ENCODE results near the gene CTXN1.

CTXN1 gene

DNA sequence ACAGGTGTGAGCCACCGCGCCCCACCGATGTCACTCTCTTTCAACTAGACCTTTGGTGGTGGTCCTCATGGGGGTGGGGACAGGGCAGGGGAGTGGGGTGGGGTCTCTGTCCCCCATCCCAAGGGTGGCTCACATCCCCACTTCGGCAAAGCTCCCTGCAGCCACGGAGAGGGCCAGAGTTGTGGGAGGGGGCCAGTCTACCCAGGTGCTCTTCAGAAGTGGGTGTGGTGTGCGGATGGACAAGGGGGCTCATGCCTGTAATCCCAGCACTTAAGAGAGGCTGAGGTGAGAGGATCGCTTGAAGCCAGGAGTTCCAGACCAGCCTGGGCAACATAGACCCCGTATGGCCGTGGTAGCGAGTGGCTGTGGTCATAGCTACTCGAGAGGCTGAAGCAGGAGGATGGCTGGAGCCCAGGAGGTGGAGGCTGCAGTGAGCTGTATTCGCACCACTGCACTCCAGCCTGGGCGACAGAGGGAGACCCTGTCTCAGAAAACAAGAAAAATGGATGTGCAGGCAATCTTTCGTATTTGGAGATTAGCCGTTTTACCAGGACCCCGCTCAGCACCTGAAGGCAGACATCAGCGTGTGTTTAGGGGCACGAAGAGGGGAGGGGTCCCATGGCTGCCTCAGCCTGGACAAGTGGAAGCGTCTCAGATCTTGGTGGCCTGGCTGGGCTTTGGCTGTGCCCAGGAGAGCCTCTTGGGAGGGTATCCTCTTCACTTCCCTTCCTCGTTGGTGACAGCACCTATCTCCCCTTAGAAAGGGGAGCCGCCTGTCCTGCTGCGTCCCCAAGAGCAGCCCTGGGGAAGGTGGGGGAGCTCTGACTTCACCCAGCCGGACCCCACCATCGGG is 10.5 kb downstream of the CTXN1 start:
- DNase-seq (ENCODE audit: extremely low read depth in 1 of 2, low read depth in 1 of 2), result no peak

DNA sequence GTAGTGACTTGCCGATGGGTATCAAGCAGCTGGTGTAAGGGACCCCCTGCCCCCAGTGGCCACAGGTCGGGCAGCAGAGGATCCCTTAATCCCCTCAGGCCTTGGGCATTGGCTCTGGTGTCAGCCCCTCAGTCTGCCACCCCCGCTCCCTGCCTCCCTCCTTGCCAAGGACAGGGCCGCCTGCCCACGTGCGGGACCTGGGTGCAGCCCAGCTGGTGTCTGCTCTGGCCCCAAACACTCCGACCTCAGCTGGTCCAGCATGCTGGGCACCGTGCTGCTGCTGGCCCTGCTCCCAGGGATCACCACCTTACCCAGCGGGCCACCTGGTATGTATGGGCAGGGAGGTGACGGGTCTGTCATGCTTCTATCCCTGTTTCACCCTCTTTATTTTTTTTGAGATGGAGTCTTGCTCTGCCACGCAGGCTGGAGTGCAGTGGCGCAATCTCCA is 11.3 kb downstream of the CTXN1 start, which contains the start of gene TGFBR3L:
Gene TGFBR3L (plus strand): TSS at position 233 of the 448 bp plus-strand sequence.
- DNase-seq (ENCODE audit: extremely low read depth in 1 of 2, low read depth in 1 of 2), result no peak

DNA sequence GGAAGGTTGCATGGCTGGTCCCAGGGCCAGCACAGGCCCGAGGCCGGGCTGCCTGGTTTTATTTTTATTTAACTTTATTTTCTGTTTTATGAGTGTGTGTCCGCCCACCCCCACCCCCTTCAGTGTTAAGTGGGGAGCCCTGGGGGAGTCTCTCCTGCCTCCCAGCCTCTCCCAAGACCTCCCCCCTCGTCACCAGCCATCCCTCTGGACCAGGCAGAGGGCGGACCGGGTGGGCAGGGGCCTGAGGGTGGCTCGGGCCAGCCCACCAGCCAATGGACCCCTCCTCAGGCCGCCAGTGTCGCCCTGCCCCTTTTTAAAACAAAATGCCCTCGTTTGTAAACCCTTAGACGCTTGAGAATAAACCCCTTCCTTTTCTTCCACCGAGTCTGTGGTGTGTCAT is 11.8 kb downstream of the CTXN1 start:
- DNase-seq (ENCODE audit: extremely low read depth in 1 of 2, low read depth in 1 of 2), result no peak

DNA sequence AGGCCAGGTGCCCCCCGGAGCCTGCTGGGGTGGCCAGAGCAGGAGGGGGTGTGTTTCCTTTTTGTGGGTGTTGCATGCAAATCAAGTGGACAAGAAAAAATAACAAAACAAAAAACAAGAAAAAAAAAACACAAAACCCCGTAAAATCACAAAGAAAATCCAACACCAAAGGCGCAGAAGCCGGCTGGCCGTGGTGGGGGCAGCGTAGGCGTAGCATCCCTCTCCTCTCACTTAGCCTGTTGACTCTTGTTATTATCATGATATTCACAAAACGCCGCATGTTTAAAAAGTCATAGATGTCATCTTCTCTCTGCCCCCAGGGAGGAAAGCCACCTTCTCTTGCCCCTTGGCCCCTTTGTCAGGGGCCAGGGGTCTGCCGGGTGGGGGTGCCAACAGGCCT is 12.3 kb downstream of the CTXN1 start:
- DNase-seq (ENCODE audit: extremely low read depth in 1 of 2, low read depth in 1 of 2), result no peak

DNA sequence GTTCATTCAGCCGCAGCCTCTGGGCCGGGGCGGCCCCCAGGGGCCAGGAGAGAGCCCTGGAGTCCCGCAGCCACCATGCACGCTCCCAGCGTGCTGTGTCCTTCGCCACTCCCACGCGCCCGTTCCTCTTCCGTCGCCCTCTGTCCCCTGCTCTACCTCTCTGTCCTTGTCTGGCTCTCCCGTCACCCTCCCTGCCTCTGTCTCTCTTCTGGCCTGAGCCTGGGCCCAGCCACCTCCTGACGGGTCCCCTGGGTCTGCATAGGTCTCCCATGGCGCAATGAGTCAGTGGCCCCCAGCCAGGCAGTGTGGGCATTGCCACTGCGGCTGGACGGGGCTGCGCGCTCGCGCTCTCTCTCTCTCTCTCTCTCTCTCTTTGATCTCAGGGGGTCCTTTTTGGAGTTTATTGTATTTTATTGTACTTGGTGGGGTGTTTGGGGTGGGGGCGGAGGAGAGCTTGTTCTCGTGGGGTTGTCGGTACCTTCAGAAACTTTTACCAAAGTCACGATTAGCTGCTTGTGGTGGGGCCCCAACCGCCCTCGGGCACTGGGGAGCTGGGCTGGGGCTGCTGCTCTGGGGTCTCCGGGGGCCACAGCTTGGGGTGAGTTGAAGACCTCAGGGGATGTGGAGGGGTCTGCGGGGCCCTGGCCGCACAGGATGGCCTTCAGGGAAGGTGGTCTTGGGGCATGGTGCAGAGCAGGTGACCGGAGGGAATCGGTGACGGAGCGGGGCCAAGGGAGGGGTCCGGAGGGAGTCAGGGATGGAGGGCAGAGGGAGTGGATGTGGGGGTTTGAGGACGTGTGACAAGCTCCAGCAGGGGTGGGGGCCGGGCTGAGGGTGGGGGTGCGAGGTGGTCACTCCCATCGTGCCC is 13.0 kb downstream of the CTXN1 start:
- DNase-seq (ENCODE audit: extremely low read depth in 1 of 2, low read depth in 1 of 2), result no peak

DNA sequence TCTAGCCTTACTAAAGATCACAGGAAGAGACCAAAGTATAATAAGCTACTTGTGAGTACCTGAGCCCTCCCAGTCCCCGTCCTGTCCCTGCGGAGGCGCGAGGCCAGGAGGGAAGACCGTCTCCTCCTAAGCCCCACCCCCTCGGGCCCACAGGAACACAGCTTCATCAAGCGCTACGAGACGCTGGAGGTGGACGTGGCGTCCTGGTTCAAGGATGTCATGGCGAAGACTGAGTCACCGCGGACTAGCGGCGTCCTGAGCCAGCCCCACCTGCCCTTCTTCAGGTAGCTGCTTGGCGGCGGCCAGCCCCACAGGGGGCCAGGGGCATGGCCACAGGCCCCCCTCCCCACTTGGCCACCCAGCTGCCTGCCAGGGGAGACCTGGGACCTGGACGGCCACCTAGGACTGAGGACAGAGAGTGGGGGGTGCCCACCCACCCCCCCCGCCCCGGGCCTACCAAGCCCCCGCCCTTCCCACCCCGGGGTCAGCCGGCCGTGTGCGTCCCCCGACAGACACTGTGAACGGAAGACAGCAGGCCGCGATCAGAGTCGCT is 13.7 kb downstream of the CTXN1 start:
- DNase-seq (ENCODE audit: extremely low read depth in 1 of 2, low read depth in 1 of 2), result no peak

DNA sequence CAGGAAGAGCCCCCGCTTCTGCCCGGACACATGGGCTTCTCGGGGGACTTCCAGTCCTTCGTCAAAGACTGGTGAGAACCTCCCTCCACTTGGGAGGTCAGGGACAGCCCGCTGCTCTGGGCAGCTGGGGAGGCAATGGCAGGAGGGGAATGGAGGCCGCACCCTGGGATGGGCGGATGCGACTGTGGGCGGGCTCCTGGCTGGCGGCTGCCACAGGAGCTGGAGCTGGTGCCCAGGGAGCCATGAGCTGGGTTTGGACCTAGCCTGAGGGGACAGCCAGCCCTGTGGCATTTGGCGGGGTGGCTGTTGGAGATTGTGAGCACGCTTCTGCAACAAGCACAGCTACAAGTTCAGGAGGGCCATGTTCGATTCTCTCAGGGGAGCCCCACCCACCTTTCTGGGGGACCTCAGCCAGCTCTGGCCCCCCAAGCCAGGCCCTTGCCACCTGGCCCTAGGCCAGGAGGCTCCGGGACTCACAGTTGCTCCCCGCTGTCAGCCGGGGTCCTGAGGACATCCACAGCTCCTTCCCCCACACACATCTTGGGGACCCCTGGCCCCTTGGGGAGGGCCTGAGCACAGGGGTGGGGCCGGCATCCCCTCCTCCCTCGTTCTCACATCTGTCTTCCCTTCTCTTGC is 14.3 kb downstream of the CTXN1 start:
- DNase-seq (ENCODE audit: extremely low read depth in 1 of 2, low read depth in 1 of 2), result no peak

DNA sequence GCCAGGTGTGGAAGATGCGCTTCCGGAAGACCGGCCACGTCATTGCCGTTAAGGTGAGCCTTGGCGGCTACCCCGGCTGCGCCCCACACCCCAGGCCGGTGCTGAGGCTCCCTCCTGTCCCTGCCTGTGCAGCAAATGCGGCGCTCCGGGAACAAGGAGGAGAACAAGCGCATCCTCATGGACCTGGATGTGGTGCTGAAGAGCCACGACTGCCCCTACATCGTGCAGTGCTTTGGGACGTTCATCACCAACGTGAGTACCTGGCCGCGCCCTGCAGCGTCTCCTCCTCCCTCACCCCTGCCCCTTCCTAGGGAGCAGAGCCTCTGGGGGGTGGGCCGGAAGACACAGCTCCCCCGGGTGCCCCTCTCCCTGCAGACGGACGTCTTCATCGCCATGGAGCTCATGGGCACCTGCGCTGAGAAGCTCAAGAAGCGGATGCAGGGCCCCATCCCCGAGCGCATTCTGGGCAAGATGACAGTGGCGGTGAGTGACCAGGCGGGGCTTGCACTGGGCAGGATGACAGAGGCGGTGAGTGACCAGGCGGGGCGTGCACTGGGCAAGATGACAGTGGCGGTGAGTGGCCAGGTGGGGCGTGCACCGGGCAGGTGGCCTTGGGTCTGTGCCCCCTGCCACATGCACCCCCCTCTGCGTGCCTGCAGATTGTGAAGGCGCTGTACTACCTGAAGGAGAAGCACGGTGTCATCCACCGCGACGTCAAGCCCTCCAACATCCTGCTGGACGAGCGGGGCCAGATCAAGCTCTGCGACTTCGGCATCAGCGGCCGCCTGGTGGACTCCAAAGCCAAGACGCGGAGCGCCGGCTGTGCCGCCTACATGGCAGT is 15.4 kb downstream of the CTXN1 start:
- no peak for DNase-seq (ENCODE audit: extremely low read depth in 1 of 2, low read depth in 1 of 2)

DNA sequence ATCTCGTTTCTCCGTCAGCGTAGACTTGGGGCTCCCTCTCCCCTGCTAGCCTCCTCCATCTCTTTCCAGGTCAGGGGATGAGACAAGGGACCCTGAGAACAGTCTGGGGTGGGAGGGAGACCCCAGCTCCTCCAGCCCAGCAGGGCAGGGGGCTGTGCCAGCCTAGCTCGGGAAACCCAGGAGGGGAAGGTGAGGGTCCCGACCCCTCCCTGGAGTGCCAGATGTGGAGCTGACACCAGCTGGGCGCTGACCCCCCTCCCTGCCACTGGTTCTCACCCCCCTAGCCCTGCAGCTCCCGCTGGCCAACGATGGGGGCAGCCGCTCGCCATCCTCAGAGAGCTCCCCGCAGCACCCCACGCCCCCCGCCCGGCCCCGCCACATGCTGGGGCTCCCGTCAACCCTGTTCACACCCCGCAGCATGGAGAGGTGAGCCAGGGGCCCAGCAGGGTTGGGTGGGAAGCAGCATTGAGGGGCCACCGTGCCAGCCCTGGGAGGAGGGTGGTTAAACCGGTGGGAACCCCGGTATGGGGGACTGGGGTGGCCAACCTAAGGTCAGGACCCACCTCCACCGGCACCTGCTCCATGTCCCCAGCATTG is 16.4 kb downstream of the CTXN1 start:
- DNase-seq (ENCODE audit: extremely low read depth in 1 of 2, low read depth in 1 of 2), result no peak

DNA sequence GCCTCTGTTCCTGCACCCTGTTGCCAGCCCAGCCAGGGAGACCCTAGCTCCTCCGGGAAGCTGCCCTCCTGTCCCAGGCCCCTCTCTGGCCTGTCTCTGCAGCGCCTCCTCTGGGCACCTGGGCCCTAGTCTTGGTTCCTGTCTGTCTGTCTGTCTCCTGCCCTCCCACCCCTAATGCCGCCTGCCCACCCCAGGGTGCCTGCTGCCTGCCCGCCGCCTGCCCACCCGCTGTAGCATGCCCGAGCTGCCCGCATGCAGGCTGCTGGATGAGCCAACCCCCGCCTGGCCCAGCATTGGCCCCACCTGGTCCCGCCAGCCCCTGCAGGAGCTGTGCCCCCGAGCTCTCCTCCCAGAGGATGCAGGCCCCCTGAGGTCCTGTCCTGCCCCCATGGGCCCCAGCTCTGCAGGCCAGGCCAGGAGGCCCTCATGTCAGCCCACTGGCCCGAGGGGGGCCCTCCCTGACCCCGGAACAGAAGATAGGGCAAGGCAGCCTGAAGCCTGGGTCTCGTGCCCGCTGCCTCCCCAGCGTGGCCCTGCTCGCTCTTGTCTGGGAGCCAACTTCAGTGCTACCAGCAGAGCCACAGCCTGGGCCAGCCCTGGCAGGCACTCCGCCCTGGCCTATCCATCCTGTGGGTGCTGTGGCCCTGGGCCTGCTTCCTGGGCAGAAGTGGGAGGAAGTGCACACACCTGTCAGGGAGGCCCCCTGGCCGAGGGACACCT is 17.0 kb downstream of the CTXN1 start:
- DNase-seq (ENCODE audit: extremely low read depth in 1 of 2, low read depth in 1 of 2), result no peak

DNA sequence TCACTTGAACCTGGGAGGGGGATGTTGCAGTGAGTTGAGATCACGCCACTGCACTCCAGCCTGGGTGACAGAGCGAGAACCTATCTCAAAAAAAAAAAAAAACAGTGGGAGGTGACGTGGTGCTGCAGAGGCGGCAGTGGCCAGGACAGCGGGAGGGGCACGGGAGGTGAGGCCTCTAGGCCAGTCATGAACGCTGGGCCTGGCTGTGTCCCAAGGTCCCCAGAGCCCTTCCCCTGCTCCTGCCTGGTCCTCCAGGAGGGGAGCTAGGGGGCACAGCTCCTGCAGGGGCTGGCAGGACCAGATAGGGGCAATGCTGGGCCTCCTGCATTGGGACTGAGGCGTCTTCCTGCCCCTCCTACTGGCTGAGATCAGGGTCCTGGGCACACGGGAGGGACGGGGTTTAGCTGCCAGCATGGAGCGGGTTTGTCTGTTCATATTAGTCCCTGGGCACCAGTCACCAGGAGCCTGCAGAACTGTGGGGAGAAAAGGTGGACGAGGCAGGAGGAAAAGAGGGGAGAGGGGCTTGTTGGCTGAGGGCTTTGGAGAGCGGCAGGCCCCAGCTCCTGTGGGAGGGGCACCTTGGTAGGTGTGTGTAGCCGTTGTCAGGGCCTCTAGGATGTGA is 17.7 kb downstream of the CTXN1 start:
- no peak for DNase-seq (ENCODE audit: extremely low read depth in 1 of 2, low read depth in 1 of 2)

DNA sequence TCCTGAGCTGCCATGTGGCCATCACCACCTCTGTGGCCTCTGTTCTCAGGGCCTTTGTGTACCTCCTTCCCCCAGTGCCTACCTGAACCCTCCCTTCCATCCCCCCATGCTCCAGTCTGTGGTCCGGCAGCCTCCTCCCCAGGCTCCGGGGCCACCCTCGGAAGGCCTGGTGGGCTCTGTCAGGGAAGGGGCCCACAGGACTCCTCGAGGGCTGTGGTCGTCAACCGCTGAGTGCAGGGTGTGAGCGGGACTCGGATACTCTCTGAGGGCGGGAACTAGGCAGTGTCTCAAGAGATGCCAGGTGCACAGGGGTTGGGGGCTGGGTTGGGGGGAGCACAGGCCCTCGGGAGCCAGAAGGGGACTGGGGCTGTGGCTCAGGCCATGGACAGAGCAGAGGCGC is 18.4 kb downstream of the CTXN1 start:
- no peak for DNase-seq (ENCODE audit: extremely low read depth in 1 of 2, low read depth in 1 of 2)

DNA sequence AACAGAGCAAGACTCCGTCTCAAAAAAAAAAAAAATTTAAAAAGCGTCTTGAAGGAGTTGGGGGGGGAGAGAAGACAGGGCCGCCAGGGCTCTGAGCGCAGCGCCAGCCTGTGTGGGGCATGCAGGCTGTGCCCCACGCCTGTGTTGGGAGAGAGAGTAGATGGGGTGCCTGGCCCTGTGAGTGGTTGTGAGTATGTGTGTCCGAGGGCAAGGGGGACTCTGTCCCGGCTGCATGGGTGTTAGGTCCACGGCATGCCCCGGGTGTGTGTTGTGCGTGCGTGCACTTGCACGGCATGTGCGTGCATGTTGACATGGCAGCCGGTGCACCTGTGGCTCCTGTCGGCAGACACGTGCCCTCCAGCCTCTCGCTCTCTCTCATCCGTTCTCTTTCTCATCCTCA is 18.8 kb downstream of the CTXN1 start:
- no peak for DNase-seq (ENCODE audit: extremely low read depth in 1 of 2, low read depth in 1 of 2)

DNA sequence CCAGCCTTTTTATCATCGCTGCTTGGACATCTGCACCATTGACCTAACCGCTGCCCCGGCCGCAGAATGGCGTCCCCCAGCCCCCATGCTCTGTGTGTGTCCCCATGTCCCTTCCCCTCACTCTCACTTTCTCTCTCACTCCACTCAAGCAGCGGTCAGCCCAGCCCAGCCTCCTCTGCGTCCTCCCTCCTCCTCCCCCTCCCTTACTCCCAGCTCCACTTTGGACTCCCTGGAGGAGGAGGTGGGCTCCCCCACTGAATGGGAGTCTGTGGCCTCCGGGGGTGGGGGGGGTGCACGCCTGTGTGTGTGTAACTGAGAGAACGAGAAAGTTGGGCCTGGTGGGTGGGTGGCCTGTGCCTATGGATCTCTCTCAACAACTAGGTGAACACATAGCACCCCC is 20.1 kb downstream of the CTXN1 start:
- no peak for DNase-seq (ENCODE audit: extremely low read depth in 1 of 2, low read depth in 1 of 2)

DNA sequence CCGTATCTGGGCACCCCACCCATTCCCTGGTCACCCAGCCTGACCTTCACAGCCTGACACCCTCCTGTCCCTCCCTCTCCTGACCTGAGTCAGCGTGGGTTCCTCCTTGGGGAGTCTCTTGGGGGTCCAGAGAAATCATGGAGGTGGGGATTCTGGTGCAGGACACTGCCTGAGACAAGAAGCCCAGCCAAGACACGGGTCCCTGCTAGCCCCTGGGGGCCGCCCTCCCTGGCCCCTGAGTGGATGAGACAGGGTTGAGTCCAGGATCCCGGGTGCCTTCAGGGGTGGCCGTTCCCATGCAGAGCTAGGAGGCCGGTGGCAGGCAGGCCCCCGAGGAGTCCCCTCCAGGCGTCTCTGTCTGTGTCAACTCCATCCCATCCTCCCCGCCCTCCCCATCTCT is 20.7 kb downstream of the CTXN1 start:
- no peak for DNase-seq (ENCODE audit: extremely low read depth in 1 of 2, low read depth in 1 of 2)

DNA sequence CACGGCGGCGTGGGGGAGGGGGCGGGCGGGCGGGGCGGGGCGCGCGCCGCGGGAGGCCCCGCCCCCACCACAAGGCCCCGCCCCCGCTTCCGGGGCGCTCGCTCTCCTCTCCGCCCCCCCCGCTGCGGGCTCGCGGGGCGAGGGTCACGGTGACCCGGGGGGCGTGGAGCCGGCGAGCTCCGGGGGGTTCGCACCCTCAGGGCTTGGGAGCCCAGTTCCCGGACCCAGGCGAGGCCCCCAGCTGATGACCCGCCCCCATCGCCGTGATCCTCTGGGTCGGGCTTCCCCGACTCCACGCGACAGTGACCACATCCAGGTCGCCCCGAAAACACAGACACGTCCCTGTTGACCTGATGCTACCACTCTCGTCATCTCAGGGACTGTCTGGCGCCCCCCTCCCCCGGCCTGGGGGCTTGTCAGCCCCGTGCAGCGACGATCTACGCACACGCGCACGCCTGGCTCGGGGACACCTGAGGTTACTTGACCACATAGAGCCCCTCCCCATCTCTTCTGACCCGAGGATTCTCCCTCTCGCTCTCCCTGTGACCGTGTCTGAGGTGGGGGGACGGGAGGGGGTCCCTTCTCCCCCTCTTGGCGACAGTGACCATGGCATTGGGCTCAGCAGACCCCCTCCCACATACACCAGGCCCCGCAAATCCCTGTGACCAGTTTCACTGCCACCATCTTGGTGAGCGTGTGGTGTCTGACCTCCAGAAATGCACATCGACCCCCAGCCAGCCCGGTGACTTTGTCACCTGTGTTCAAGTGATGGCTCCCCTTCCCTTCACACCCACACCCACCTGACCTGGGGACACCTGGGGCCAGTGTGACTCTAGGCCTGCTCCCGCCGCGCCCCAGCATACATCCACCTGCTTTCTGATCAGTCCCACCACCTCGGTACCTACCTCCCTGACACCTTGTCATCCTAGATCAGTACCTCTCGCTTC is 21.6 kb downstream of the CTXN1 start:
- peak in 1 of 2 donors; percentile 32 for DNase-seq (ENCODE audit: extremely low read depth in 1 of 2, low read depth in 1 of 2)

DNA sequence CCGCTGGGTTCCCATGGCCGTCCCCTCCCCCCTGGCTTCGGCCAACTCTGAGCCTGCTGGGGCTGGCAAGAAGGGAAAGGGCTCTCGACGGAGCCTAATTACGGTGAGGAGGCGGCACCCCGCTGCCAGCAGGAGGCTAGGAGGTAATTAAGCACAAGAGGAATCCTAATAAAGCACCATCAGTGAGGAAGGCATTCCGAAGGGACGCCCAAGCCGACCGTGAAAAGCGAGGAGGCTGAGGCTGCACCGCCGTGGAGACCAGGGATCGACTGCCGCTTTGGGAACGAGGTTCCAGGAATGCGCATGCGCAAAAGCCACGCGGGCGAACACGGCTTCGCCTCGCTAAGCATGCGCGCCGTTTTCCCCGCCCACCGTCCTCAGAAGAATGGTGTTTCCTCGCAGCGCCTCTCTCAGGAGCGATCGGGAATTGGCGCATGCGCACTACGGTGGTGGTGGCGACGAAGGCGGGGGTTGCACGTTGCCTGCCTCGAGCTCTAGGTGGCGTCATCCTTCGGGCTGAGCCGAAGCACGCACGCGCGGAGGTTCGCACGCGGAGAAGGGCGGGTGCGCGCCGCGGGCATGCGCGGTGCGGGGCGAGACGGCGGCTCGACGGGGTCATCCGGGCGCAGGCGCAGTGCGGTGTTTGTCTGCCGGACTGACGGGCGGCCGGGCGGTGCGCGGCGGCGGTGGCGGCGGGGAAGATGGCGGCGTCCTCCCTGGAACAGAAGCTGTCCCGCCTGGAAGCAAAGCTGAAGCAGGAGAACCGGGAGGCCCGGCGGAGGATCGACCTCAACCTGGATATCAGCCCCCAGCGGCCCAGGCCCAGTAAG is 22.5 kb downstream of the CTXN1 start, which contains the start of gene MAP2K7:
Gene MAP2K7 (plus strand): TSS at position 634 of the 830 bp plus-strand sequence. CDS start 68 bp downstream, at position 702.
- peak; percentile 100 for DNase-seq (ENCODE audit: extremely low read depth in 1 of 2, low read depth in 1 of 2)
